H1 (cell line): ENCODE data around the gene BCAP31. TPM values are rescaled to one million over a fixed set of nuclear protein-coding genes. Genes with fewer than 3 reads are reported as not detected.

Experiments used
- CTCF ChIA-PET: fragments of 300-600 bp; sonication (Branson Sonifier 250); formaldehyde crosslinking; loops from one replicate; lab custom pipeline; 2021; ENCODE audit not compliant: partially characterized antibody; lab: Charles Lee
- POLR2A ChIA-PET: fragments of 300-600 bp; sonication (Branson Sonifier 250); formaldehyde crosslinking; loops from one replicate; lab custom pipeline; 2021; ENCODE audit warnings: inconsistent platforms; ENCODE audit not compliant: partially characterized antibody; lab: Charles Lee
- DNase-seq, 2 experiments: peaks; one replicate each; pipeline versions ENCODE4 v3.0.0 to v3.0.0-alpha.2; 2010 to 2022; ENCODE audit warnings: low spot score in 2 of 2, low read depth in 1 of 2, mixed read lengths in 1 of 2
- FAIRE-seq: peaks from 2 replicates; lab custom pipeline; 2011; peaks lifted over from hg19 to GRCh38; lab: Jason Lieb, UNC
- H2AFZ ChIP-seq: 2 replicates; pipeline ENCODE4 v1.8.1; 2012; ENCODE audit warnings: low read length, inconsistent platforms
- H2AK5ac ChIP-seq: 2 replicates; pipeline ENCODE4 v1.6.1; 2013; ENCODE audit warnings: low read depth, low read length
- H2BK120ac ChIP-seq: replicated peaks from 2 replicates; pipeline ENCODE3; 2013; ENCODE audit warnings: low read depth, low read length, inconsistent platforms
- H2BK12ac ChIP-seq: 2 replicates; pipeline ENCODE4 v1.6.1; 2013; ENCODE audit warnings: low read depth, low read length
- H2BK15ac ChIP-seq: 2 replicates; pipeline ENCODE4 v1.6.1; 2013; ENCODE audit warnings: low read length
- H2BK20ac ChIP-seq: 2 replicates; pipeline ENCODE4 v1.6.1; 2013; ENCODE audit warnings: low read length
- H2BK5ac ChIP-seq: 2 replicates; pipeline ENCODE4 v1.6.1; 2013; ENCODE audit warnings: low read depth, low read length
- H3K14ac ChIP-seq: 2 replicates; pipeline ENCODE4 v1.6.1; 2013; ENCODE audit warnings: inconsistent platforms; ENCODE audit not compliant: insufficient read length
- H3K18ac ChIP-seq: 2 replicates; pipeline ENCODE4 v1.6.1; 2013; ENCODE audit warnings: low read length; ENCODE audit errors: extremely low read depth
- H3K23ac ChIP-seq: 2 replicates; pipeline ENCODE4 v1.6.1; 2013; ENCODE audit warnings: inconsistent platforms; ENCODE audit not compliant: insufficient read length
- H3K23me2 ChIP-seq: 2 replicates; pipeline ENCODE4 v1.6.1; 2013; ENCODE audit warnings: low read depth, low read length
- H3K27ac ChIP-seq: 2 replicates; pipeline ENCODE4 v1.6.1; 2011; ENCODE audit warnings: low read depth, low read length, inconsistent platforms
- H3K27me3 ChIP-seq, 4 experiments: replicated peaks in 1 of 4; 1 replicate in 1 of 4; 2 replicates in 3 of 4; pipeline versions ENCODE4 v1.6.1 to v1.8.1; 2011 to 2013; ENCODE audit warnings: low read length in 3 of 4, mild to moderate bottlenecking in 3 of 4, inconsistent platforms in 2 of 4, mixed read lengths in 2 of 4, moderate library complexity in 1 of 4; ENCODE audit not compliant: control insufficient read depth in 3 of 4, insufficient read depth in 3 of 4; ENCODE audit errors: extremely low read depth in 1 of 4
- H3K36me3 ChIP-seq, 4 experiments: 2 replicates each; pipeline versions ENCODE4 v1.6.1 to v1.8.1; 2011 to 2013; ENCODE audit warnings: mild to moderate bottlenecking in 4 of 4, low read length in 3 of 4, moderate library complexity in 2 of 4, control low read depth in 1 of 4, inconsistent platforms in 1 of 4; ENCODE audit not compliant: insufficient read depth in 4 of 4, control insufficient read depth in 2 of 4
- H3K4ac ChIP-seq: replicated peaks from 2 replicates; pipeline ENCODE3; 2013; ENCODE audit warnings: low read length, low read depth, mixed read lengths, inconsistent platforms; ENCODE audit not compliant: insufficient read length
- H3K4me1 ChIP-seq, 4 experiments: replicated peaks in 1 of 4; 1 replicate in 1 of 4; 2 replicates in 3 of 4; pipeline versions ENCODE4 v1.6.1 to v1.8.1; 2011 to 2013; ENCODE audit warnings: low read length in 3 of 4, inconsistent platforms in 2 of 4, mixed read lengths in 1 of 4; ENCODE audit not compliant: insufficient read depth in 4 of 4, control insufficient read depth in 3 of 4
- H3K4me2 ChIP-seq, 2 experiments: 2 replicates each; pipeline versions ENCODE4 v1.6.1 to v1.8.1; 2011 to 2013; ENCODE audit warnings: low read depth in 2 of 2, low read length in 2 of 2, control low read depth in 1 of 2, inconsistent platforms in 1 of 2, mild to moderate bottlenecking in 1 of 2; ENCODE audit not compliant: insufficient read depth in 1 of 2
- H3K4me3 ChIP-seq, 4 experiments: fragments of 200-600, 300-600 bp in 1 of 4; sonication (generic), shearing (Covaris generic), sonication (Bioruptor Twin) in 1 of 4; 2 replicates each; pipeline versions ENCODE4 v1.5.1 to v1.8.1; 2011 to 2016; ENCODE audit warnings: low read length in 4 of 4, low read depth in 3 of 4, control low read depth in 2 of 4, inconsistent platforms in 2 of 4, mild to moderate bottlenecking in 2 of 4, mixed read lengths in 1 of 4, moderate library complexity in 1 of 4; ENCODE audit not compliant: insufficient read depth in 2 of 4; ENCODE audit errors: extremely low read depth in 1 of 4
- H3K56ac ChIP-seq: replicated peaks from 2 replicates; pipeline ENCODE3; 2013; ENCODE audit warnings: low read depth, mild to moderate bottlenecking, mixed read lengths, low read length, inconsistent platforms; ENCODE audit not compliant: insufficient read length
- H3K79me1 ChIP-seq: 2 replicates; pipeline ENCODE4 v1.6.1; 2013; ENCODE audit warnings: low read depth, low read length, control low read depth
- H3K79me2 ChIP-seq, 2 experiments: 2 replicates each; pipeline versions ENCODE4 v1.6.1 to v1.8.1; 2012 to 2013; ENCODE audit warnings: low read length in 2 of 2, mild to moderate bottlenecking in 2 of 2, inconsistent platforms in 1 of 2; ENCODE audit not compliant: insufficient read depth in 2 of 2, control insufficient read depth in 1 of 2
- H3K9ac ChIP-seq, 4 experiments: replicated peaks in 1 of 4; 1 replicate in 1 of 4; 2 replicates in 3 of 4; pipeline versions ENCODE4 v1.6.1 to v1.8.1; 2011 to 2013; ENCODE audit warnings: low read depth in 3 of 4, low read length in 3 of 4, control low read depth in 2 of 4, mild to moderate bottlenecking in 2 of 4, moderate library complexity in 2 of 4, inconsistent platforms in 1 of 4; ENCODE audit errors: extremely low read depth in 1 of 4
- H3K9me3 ChIP-seq, 2 experiments: 2 replicates each; pipeline versions ENCODE4 v1.6.1 to v1.8.1; 2012 to 2013; ENCODE audit warnings: mild to moderate bottlenecking in 2 of 2, moderate library complexity in 2 of 2, control low read depth in 1 of 2, inconsistent platforms in 1 of 2, low read depth in 1 of 2, low read length in 1 of 2, mixed read lengths in 1 of 2; ENCODE audit not compliant: insufficient read depth in 2 of 2
- H4K20me1 ChIP-seq, 2 experiments: replicated peaks in 1 of 2; 2 replicates each; pipeline versions ENCODE3 to v1.8.1; 2011 to 2013; ENCODE audit warnings: inconsistent platforms in 2 of 2, low read length in 2 of 2, mild to moderate bottlenecking in 1 of 2; ENCODE audit not compliant: insufficient read depth in 2 of 2, control insufficient read depth in 1 of 2
- H4K5ac ChIP-seq: 2 replicates; pipeline ENCODE4 v1.6.1; 2013; ENCODE audit warnings: low read length, low read depth, mixed read lengths, inconsistent platforms; ENCODE audit not compliant: insufficient read length
- H4K8ac ChIP-seq: 2 replicates; pipeline ENCODE4 v1.8.0; 2013; ENCODE audit warnings: mild to moderate bottlenecking, moderate library complexity, low read length, inconsistent platforms; ENCODE audit not compliant: insufficient read depth; ENCODE audit errors: extremely low read depth
- H4K91ac ChIP-seq: replicated peaks from 2 replicates; pipeline ENCODE3; 2013; ENCODE audit warnings: low read length, mixed read lengths, inconsistent platforms; ENCODE audit not compliant: insufficient read length
- CBX5 ChIP-seq: fragments of 300-800, 300-1000 bp; sonication (generic); IDR thresholded peaks from 2 replicates; pipeline ENCODE4 v1.7.1; 2016; ENCODE audit warnings: antibody characterized with exemption, low read length, low read depth
- CTBP2 ChIP-seq: IDR thresholded peaks from 2 replicates; pipeline ENCODE4 v1.7.0; 2011; ENCODE audit warnings: borderline replicate concordance, mild to moderate bottlenecking, moderate library complexity, mixed read lengths, low read length; ENCODE audit not compliant: insufficient read depth, insufficient read length
- HDAC2 ChIP-seq, 2 experiments: fragments of 300-600 bp in 1 of 2; sonication (generic) in 1 of 2; IDR thresholded peaks; 2 replicates each; pipeline ENCODE4 v1.6.1; 2011 to 2012; ENCODE audit warnings: low read depth in 2 of 2, low read length in 2 of 2, mild to moderate bottlenecking in 2 of 2, moderate library complexity in 2 of 2, borderline replicate concordance in 1 of 2, inconsistent platforms in 1 of 2
- NRF1 ChIP-seq: IDR thresholded peaks from 2 replicates; pipeline ENCODE4 v1.6.1; 2011; ENCODE audit warnings: mild to moderate bottlenecking, low read depth, low read length, improper control_type of control experiment
- POU5F1 ChIP-seq: IDR thresholded peaks from 2 replicates; pipeline ENCODE4 v1.6.1; 2011; ENCODE audit warnings: low read depth, mild to moderate bottlenecking, low read length, moderate library complexity
- WGBS, 2 experiments: shearing (Covaris generic) in 1 of 2; methylation state at CpG; one replicate each; pipeline versions ENCODE4 v1.1.6 to v1.1.7; 2013 to 2015; ENCODE audit warnings: low lambda C conversion rate in 2 of 2, mixed read lengths in 2 of 2, inconsistent platforms in 1 of 2, low coverage in 1 of 2, missing lambda C conversion rate in 1 of 2; ENCODE audit not compliant: insufficient replicate concordance in 2 of 2, insufficient coverage in 1 of 2, insufficient read length in 1 of 2; ENCODE audit errors: extremely low coverage in 1 of 2, missing lambda C conversion rate in 1 of 2; 5-methylcytosine and 5-hydroxymethylcytosine counted together
- polyA plus RNA-seq, 7 experiments: library from polyadenylated mRNA; depleted of rRNA in 3 of 7; stranded (reverse) in 5 of 7; unstranded in 2 of 7; fragments of >200 nt in 5 of 7; fragments of 200-250 nt in 2 of 7; gene quantifications; 1 replicate in 5 of 7; 2 replicates in 1 of 7; 4 replicates in 1 of 7; pipeline versions ENCODE4 v1.2.1 to v1.2.3, GENCODE V29; 2011 to 2013; ENCODE audit warnings: missing spikeins in 2 of 7, mixed read lengths in 2 of 7
- total RNA-seq: library from RNA; stranded (reverse); fragmentation: NEBNext Ultra II Directional; extraction: Animal tissue kit (Norgen Biotek cat#: 25700); gene quantifications from 2 replicates; pipeline ENCODE4 v1.2.1, GENCODE V29; 2021

BCAP31 gene
- total and polyA plus RNA-seq, 2 of the 8 experiments (the other 6 are each of a cell fraction or from before 2014, with no cell fraction given) = 136 to 159 TPM

- H4K8ac ChIP-seq = no peak overlapping the region
- WGBS, 2 experiments = 90% methylated on average over 12 of the region's 12 CpGs; no CpG with 5 or more reads in 1 of the 2 experiments
- no peak overlapping the region for H3K27ac ChIP-seq
- H3K56ac ChIP-seq = no peak overlapping the region
- ChIA-PET CTCF (interaction anchor here (0.6 kb wide), 1 partner anchor 757 kb away, joined by 3 read pairs; no protein-coding TSS in a partner anchor), POLR2A (interaction anchor here (2.0 kb wide), 1 partner anchor 23 kb away, joined by 5 read pairs; no protein-coding TSS in a partner anchor)
- H2AFZ ChIP-seq = no peak overlapping the region
- no peak overlapping the region for H3K4me2 ChIP-seq
- H2BK120ac ChIP-seq = no peak overlapping the region
- FAIRE-seq (peak; percentile 39), DNase-seq (no peak)
- no peaks in the 10 kb centered on the region; a peak in 1 of 7 replicates for H3K4me1 ChIP-seq
- H3K23me2 ChIP-seq = no peaks in the 10 kb centered on the region
- H3K4me3 ChIP-seq = no peak overlapping the region
- H3K79me2 ChIP-seq = no peaks in the 10 kb centered on the region
- no peak overlapping the region for H2BK15ac ChIP-seq
- H3K27me3 ChIP-seq = no peaks in the 10 kb centered on the region
- no peaks in the 10 kb centered on the region for H3K9me3 ChIP-seq
- H3K79me1 ChIP-seq = no peaks in the 10 kb centered on the region
- no peak overlapping the region for H2BK12ac ChIP-seq
- H3K23ac ChIP-seq = no peak overlapping the region
- no peak overlapping the region for H3K9ac ChIP-seq
- no peak overlapping the region for H2AK5ac ChIP-seq
- no peak overlapping the region for H3K14ac ChIP-seq
- H2BK5ac ChIP-seq = no peak overlapping the region
- no peak overlapping the region for H3K18ac ChIP-seq
- H3K36me3 ChIP-seq = no peaks in the 10 kb centered on the region
- H4K91ac ChIP-seq = no peak overlapping the region
- H4K20me1 ChIP-seq = no peaks in the 10 kb centered on the region
- no peak overlapping the region for H3K4ac ChIP-seq
- H2BK20ac ChIP-seq = no peak overlapping the region
- no peak overlapping the region for H4K5ac ChIP-seq
- TF ChIP-seq CTBP2 (no peak), CBX5 (no peak), NRF1 (no peak), POU5F1 (no peak), HDAC2 (IDR thresholded peaks at IDR 0.05; ENCODE audit: borderline replicate concordance in 1 of 2, low read depth in 2 of 2, low read length in 2 of 2) (no peak)
Observed at GRCh38 chrX:153750127-153750774, 26.1 kb upstream of the BCAP31 start.
